ENCODE data around the gene RGS6.

RGS6 gene

DNA sequence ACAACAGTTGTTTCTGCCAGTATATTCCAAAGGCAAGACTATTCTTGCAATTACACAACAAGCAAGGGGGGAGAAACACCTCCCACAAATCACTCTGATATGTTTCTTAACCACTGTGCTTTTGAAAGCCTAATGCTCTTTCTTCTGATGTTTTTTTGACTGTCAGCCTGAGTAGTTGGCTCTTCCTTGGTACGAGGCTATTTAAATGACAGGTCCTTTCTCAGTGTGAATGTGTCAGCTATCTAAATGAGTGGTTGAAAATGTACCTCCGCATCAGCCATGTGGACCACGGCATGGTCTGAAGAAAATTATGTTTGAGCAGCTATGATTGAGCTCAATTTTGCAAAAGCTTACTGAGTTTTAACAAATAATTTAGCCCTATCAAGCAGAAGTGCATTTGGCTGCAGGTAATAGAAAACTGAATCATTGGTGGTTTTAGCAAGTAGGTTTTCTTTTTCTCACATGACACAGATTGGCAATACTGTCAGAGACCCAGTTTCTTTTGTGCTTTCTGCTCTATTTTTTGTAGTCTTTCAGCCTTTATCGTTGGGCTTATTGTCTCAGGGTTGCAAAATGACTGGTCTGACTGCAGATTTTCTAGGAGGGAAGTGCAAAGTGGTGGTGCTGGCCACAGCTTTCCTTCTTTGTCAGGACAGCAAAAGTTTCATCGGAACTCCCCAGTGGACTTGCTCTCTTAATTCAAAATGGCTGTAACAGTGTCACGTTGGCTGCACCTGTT is 162.8 kb downstream of the RGS6 start:
- DNase-seq, result no peak

DNA sequence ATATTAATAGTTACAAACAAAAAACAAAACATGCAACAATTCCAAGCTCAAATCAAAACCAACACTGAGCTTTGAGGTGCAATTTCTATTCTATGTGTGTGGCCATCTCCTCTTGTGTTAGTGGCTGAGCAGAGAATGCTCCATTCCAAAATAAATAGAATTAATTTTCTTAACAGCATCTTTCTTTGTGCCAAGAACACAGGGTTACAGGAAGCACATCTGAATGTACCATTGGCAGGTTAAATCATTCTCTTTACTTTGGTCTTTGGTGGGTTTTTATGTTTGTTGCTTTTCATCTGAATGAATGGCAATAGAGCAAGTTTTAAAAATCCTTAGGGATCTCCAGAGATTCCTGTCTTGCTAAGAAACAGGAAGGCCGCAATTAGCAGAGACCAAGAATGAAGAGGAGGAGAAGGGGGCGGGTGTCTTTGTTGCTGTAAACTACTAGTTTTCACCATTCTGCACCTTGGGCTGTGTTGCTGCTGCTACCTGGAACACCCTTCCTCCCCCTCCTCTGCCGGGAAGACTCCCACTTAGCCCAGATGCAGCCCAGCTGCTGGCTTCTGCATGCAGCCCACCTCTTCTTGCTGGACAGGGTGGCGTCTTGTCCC is 165.0 kb downstream of the RGS6 start:
- DNase-seq, result no peak

DNA sequence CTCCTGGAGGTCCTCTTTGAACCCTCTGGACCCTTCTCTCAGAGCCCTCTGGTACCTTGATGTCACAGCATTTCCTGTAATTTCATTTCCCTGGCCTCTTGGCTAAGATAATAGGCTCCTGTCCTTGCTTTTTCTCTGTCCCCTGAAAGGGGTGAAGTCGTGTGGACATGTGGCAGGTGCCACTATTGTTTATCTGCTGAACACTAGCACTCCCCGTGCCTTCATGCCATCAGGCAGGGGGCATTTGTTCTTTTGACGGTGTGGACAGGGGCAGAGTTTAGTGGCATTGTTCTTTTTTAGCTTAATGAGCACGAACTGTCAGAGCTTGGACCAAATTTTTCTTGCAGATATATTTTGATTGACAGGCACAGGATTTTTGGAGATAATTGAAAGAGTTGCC is 166.0 kb downstream of the RGS6 start:
- no peak for DNase-seq

DNA sequence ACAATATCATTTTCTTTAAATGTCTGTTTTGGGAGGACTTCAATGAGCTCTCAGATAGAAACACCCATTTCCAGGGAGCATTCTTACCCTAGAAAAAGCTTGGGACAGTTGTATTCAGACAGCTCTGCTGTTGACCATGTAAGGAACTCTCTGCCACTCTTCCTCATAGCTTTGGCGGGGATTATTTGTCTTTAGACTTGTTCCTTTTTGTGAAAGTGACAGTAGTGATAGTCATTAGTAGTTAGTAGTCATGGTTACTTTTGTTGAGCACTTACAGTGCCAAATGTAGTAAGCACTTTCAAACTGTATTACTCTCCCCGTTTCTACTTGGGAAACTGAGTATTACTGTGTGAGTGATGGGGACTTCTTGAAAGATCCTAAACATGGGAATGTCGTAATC is 167.3 kb downstream of the RGS6 start:
- no peak for DNase-seq

DNA sequence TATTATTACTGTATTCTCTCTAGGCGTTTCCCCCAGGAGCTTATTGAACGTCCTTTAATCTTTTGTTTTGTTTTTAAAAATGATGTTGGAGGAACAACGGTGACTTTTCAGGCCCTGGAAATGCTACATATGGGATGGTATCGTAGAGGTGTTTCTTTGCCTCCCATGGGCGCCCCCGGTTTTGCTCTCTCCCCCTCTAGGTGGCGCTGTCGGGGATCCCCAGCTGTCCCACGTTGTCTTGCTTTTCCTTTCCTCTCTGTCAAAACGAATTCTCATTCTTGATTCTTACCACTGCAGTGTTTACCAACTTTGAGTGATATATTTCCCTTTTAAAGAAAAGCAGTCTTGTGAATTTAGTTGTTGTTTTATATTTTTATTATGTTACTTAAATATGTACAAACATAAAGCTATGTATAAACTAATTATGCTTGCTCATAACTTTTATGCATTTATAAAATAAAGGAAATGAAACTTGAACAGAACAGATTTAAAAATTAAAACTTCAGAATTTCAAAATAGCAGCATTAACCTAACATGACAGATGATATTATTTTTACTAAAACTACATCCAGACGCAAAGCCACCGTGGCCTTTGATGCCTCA is 171.9 kb downstream of the RGS6 start:
- no peak for DNase-seq

DNA sequence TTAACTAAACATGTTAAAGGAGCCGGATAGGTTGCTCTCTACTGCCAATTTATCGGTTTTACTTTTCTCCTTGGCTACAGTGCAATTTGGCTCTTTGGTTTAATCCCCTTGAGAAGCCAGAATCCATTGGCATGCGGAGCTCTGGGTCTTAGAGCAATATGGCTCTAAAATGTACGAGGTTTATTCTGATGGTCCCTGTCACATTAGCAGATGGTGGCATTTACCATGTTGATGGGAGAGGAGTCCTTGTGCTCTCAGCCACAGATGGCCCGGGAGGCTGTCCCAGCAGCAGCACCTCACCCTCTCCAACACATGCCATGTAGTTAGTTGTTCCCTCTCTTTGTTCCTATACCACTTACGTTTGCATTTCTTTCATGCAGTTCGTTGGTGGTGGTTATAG is 179.7 kb downstream of the RGS6 start:
- DNase-seq, result no peak

DNA sequence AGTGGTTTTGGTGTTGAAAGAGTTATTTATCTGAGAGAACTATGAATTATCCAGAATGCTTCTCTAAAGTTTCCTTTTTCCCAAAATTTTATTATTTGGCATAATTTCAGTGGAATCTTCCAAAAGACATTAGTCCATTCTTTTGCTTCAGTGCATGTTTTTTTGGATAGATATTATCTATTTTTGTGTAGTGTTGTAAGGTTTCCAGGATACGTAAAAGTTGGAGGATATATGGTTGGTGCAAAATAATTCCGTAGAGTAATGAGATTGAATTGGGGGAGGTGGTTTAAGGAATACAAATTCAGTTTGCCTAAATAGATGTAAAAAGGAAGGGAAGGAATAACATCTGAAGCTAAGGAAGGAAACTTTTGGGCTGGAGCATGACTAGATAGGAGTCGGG is 186.6 kb downstream of the RGS6 start:
- no peak for DNase-seq

DNA sequence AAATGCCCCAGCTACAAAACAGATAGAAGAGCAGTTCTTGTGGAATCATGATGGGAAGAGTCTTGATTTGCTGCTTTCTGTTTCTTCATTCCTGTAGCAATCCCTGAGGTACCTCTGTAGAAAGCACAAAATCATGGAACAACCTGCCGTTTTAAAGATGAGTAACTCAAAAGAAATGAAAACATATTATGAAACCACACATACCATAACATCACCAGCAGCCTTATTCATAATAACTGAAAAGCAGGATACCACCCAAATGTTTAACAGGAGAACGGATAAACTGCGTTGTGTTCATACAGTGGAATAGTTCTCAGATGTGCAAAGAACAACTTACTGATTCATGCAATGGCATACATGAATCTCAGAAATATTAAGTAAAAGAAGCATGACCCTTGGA is 188.1 kb downstream of the RGS6 start:
- no peak for DNase-seq

DNA sequence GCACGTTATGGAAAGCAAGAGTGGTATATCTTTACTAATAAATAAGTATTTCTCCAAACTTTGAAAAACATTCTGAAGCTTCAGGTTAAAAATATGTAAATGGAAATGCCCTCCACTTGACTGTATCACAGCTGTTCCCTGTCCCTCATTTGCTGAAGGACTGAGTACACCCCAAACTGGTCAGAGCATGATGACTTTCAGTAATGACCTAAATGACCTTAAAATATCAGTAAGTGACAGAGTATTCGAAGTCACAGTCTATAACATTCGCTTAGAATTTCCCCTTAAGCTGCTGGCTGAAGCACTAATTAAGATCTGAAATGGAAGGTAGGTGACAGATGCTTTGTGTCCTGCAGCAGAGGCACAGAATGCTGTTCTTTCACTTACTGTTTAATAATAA is 191.5 kb downstream of the RGS6 start:
- DNase-seq, result no peak

DNA sequence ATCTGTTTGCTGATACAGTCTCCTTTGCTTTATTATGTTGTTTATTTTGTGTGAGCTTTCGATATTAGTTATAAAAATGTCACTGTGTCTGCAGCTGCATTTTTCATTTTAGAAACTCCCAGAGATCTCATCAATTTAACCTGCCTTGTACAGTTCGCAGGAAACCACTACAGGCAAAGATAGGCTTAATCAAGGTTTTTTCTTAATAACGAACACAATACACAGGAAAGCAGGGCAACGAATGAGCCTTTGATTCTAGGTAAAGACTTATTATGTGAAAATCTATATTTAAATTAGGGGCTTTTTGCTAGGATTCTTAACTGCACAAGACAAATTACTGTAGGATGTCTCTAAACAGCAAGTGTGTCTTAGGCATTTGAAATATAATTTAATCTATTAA is 191.9 kb downstream of the RGS6 start:
- no peak for DNase-seq

DNA sequence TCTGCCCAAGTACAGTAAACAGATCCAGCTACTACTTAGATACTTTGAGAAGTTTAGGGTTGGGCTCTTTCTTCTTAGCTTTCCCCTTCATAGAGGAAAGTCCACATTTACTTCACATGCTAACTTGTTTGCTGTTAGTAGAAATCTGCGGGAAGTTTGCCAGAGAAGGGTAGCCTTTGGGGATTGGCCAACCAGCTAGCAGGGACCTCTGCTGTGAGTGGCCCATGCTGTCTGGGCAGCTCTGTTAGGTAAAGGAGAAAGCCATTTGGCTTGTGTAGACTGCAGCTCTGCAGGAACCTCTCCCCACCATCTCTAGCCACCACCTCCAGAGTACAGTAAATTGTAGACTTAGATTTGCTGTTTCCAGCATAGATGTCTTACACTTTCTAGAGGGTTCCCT is 193.9 kb downstream of the RGS6 start:
- no peak for DNase-seq

DNA sequence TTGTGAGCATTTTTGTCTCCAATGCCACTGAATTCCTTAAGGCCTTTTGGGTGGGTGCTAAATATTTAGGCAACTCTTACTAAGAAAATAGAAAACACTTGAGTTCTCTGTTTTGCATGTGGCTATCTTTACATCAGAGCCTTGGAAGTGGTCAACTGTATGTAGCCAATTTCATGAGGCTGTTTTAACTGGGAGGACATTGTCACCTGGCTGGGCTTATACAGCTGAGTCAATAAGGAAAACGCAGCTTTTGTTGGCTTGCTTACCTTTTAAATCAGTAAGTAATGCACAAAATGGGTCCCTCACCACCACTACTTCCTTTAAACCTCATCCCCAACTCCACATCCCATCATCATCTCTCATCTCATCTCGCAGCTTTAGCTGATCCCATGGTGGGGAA is 194.3 kb downstream of the RGS6 start:
- no peak for DNase-seq

DNA sequence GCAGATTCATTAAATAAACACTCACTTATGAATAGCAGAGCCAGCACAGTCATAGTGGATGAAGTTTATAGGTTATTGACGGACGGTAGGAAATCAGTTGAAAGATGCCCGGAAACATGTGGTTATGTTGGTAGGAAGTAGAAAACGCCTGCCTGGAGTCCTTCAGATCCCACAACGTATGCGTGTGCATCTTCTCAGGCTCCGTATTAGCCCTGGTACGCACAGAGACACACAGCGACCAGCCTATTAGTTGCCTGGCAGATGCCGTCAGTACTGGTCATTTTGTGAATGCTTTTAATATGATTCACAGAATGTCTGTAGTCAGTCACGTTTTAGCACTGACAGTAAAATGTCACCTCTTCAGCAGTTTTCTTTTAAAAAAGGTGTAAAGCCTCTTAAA is 196.4 kb downstream of the RGS6 start:
- DNase-seq, result no peak

DNA sequence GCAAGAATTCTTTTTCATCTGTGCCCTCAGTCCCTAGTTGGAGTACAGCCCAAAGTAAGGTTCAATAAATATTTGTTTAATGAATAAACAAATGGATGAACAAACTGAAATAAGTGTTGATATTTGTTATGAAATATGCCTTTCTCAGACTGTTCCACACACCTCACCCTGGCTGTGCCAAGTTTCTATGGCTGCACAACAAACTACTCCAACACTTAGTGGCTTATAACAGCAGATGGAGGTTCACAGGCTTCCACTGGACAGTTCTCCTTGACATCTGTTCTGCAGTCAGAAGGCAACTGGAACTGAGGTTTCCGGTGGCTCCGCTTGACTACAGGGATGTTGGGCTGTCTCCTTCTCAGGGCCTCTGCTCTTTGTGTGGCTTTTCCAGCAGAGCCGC is 197.1 kb downstream of the RGS6 start:
- no peak for DNase-seq

DNA sequence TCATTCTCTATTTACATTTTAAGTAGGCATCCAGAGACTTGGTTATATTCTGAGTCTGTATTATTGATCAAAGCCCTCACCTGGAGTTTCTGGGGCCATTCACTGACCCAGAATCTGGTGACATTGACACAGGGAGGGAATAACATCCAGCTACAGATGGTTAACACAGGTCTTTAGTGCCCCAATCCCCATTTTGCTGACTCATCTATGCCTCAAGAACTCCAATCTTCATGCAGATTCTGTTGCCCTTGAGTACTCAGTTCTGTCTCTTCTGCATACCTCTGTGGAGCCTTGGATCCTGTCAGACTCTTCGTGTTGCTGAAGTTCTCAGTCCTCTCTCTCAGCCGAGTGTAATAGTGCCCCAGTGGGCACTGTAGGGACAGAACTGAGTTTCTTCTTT is 208.9 kb downstream of the RGS6 start:
- no peak for DNase-seq

DNA sequence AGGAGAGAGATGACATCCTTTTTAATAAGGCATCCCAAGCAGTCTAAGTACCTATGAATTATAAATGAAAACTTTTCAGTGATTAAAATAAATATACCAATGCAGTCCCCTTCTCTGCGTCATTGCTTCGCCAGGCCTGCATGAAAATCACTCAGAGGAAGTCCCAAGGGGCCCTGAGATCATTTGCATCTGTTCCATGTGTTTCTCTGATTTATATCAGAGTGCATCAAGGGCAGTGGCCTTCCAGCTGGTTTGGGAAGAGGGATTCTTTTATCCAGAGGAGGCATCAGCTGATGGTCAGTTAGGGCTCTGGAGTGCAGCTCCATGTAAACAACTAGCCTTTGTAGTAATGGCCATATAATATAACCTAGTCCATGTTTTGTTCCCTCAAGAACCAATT is 210.1 kb downstream of the RGS6 start:
- no peak for DNase-seq

DNA sequence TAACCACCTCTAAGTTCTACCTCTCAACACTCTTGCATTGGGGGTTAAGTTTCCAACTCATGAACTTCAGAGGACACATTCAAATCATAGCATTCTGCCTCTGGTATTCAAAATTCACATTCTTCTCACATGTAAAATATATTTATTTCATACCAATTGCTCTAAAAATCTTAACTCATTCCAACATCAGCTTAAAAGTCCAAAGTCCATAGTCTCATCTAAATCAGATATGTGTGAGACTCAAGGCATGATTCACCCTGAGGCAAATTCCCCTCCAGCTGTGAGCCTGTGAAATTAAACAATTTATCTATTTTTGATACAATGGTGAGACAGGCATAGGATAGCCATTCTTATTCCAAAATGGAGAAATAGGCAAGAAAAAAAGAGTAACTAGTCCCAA is 214.0 kb downstream of the RGS6 start:
- DNase-seq, result no peak

DNA sequence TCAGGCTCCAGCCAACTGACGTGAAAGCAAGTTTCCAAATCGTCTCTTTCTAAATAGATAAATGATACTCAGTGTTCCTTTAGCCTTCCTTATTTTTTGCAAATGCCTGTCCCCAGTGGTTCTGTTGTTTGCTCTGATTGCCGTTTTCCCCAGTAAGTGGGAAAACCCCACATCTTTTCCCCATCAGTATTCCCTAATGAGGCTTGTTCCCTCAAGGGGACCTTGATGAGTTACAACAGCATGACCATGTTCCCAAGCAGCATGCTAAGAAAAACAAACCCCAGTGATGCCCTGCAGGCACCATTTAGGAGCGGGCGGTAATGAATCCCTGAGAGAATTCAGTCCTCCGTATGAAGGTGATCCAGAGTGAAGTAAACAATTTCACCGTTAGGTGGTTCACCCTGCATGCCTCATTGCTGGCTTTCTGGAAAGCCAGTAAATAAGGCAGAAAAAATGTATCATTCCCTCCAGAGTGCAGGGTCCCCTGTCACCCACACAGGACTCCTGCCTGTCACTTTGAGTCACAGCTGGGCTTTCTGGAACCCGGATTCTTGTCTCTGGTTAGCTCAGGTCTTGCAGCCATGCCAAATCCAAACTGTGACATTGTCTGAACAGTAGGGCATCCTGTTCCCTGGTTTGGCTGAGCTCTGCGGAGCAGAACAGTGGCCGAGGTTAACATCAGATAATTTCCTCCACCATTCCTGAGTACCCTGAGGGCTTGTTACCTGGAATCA is 222.6 kb downstream of the RGS6 start:
- no peak for DNase-seq

DNA sequence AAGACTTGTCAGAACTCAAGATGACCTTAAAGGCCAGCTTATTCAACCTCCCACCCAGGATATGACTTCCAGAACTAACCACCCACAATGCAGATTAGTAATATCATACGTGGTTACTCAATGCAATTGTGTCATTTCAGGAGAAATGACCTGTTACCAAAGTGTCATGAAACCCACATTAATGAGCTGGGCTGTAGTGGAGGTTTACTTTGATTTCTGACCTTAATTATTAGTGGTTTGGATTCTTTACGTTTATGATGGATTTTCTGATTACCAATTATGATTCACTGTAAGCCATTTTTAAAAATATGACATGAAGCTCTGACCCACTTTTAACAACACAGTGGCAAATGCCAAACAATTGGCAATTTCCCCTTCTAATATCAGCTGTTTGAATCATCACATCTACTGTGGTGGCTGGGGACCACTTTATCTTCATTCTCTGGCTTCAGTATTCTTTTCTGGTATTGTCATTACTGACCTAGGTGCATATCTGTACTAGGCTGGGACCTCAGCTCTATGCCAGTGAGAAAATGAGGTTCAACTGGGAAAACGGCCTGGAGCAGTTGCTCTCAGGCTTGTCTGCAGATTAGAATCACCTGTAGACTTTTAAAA is 223.3 kb downstream of the RGS6 start:
- no peak for DNase-seq

DNA sequence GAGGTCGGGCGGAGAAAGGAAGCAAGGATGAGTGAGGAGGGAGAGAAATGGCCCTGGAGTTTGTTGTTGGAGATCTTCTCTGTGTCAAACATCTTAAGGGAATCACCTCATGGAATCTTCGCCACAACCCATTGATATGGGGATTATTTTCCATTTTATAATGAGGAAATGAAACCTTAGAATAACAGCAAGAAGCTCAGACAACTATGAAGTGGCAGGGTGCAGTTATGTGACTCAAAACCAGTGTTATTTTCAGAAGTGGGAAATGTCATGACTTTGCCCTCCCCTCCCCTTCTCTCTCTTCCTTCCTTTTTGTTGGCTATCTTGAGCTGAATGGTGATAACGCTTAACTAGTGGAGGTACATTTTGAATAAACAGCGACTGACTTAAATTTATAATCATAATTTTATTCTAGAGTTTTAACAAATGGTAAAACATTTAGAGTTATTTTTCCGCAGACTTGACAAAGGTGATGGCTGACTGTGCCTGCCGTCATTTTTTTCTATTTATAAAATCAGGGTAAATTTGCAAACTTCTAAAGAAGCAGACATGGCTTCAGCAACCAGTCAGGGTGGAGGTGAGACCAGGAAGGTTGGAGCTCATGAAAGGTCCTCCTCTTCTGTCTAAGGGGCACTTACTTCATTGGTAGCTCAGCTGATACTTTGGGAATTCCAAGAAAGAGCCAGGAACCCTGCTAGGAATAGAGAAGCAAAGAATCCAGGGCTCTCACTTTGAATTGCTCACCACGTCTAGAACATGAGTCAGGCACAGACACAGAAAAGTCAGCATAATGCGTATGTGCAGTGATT is 232.4 kb downstream of the RGS6 start:
- DNase-seq, result no peak

DNA sequence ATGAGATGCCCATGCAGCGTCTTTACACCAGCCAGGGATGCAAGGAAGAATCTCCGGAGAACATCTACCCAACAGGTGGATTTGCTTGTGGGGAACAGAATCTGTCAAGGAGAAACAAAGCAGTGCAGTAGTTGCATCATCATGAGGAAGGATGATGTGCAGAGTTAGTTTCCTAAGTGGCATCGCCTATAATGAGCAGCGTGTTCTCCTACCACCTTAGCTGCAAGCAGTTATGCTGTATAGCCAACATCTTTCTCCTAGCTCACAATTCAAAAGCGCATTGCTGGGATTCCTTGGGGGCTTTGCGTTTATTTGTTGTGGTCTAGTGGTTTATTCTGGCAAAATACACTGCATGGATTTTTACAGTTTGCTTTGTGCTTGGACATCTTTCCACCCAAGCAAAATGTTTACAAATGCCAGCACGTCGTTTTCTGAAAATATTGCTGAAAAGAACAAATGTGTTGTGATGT is 233.0 kb downstream of the RGS6 start:
- DNase-seq, result no peak

DNA sequence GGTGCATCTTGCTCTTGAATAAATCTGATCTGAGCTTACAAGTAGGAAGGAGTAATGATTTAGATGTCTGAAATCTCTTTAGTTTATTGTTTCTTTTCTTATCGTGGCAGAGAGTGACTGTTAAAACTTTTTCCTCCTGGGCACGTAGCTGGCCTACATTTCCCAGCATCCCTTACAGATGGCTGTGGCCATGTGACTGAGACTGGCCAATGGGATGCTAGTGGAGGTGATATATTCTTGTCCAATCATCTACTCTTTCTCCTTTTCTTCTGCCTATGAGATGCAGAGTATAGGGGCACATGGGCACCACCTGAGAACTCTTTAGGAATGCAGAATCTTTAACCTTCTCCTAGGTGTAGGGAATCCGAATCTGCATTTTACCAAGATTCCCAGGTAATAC is 237.3 kb downstream of the RGS6 start:
- no peak for DNase-seq

DNA sequence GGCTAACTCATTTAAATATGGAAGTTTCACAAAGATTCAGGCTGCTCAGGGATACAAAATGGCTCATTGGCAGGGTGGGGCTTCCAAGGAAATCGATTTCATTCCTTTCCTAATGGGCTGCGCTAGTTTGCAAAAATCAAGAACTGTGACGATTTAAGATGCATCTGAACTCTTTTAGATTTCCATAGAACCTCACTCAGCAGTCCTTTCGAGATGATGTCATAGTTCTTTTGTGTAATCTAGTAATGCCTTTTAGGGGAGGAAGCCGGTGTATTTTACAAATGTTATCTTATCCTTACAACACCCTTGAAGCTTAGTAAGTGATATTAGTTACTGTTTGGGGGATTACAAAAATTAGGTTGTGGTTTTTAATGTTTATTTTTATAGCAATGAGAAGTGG is 239.8 kb downstream of the RGS6 start:
- DNase-seq, result no peak

All from right forelimb (tissue), 1 donor.